Measurements from ENCODE around the gene TMEM17.
A peak's percentile ranks its signal among the peaks of the same experiment; 100 is the strongest.

TMEM17 gene

DNA sequence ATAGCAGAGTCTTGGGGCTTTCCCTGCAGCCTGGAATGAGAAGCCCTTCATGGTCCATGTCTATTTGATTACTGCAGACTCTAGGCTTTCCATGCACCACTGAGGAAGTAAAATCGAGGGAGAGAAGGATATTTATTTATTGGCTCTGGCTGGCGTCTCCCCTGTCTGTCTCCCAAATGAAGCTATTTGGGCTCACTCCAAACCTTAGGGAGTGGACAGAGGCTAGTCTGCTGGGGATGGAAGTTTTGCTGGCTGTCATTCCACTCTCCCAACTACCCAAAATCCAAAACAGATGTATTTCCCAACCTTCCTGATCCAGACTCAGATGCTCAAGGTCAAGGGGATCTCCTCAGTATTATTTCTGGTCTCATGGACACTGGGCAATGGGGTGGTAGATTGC lies 33.7 kb downstream of the TMEM17 start:
- DNase-seq (ENCODE audit: low spot score) = peak; percentile 62

DNA sequence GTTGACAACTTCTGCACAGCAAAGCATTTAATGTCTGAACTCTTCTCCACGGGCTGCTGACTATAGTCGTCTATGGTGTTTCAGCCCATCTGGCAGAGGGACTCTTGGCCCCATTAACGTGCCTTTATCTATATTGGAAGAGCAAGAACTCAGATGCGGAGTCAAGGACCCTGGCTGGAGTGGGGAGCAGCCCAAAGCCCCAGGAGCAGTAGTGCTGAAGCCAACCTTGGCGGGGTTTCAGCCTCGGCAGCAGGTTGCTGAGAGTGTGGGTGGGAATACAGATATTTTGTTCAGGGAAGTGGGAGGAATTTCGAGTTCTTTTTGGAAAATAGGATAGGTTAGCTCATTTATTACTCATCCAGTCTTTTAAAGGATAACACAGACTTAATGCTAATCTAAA lies 34.2 kb downstream of the TMEM17 start:
- DNase-seq (ENCODE audit: low spot score) = no peak

DNA sequence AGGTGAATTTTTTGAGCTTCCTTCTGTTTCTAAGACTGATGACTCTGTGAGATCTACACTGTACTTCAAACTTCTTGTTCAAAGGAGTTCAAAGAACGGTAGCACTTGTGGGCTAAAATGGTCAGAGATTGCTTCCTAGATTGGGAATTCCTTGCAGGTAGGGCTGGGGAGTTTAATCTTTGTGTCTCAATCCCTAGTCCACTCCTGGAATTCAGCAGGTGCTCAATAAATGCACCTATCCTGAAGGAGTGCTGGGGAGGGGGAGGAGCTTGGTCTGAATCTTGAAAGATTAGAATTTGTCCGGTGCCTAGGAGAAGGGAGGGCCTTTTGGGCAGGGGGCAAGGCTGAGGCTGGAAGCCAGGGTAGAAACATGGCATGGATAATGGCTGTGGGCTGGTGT lies 34.6 kb downstream of the TMEM17 start:
- no peak for DNase-seq (ENCODE audit: low spot score)

DNA sequence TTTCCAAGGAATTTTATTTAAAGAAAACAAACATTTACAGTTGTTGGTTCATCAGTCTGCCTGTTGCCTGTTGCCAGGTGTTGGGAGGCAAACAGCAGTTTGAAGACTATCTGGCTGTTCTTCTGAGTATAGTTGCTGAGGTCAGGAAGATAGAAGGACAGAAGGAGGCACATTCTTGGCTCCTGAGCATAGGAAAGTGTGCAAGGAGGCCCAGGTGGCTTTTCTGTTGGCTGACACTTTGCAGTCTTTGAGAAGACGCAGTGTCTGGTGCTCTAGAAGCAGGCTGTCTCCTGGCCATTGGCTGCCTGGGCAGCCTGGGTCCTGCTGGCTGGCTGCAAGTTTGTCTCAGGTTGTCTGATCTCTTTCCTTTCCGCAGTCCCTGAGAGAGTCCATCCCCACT lies 36.4 kb downstream of the TMEM17 start:
- DNase-seq (ENCODE audit: low spot score) = no peak

DNA sequence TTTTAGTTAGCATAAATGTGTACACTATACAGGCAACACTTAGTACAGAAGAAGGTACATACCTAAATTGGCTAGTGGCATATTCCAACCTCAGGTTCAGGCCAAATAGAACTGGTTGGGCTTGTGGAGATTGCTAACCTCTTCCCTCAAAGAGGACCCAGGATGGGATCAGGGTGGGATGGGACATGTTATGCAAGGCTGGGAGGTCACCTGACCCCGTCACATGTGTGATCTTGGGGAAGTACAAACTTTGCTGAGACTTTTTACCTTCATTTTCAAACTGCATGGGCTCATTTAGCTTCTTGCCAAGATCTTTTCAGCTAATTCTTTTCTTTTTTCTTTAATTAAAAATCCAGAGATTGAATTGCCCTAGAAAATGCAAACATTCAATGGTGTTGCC lies 36.9 kb downstream of the TMEM17 start:
- DNase-seq (ENCODE audit: low spot score) = no peak

DNA sequence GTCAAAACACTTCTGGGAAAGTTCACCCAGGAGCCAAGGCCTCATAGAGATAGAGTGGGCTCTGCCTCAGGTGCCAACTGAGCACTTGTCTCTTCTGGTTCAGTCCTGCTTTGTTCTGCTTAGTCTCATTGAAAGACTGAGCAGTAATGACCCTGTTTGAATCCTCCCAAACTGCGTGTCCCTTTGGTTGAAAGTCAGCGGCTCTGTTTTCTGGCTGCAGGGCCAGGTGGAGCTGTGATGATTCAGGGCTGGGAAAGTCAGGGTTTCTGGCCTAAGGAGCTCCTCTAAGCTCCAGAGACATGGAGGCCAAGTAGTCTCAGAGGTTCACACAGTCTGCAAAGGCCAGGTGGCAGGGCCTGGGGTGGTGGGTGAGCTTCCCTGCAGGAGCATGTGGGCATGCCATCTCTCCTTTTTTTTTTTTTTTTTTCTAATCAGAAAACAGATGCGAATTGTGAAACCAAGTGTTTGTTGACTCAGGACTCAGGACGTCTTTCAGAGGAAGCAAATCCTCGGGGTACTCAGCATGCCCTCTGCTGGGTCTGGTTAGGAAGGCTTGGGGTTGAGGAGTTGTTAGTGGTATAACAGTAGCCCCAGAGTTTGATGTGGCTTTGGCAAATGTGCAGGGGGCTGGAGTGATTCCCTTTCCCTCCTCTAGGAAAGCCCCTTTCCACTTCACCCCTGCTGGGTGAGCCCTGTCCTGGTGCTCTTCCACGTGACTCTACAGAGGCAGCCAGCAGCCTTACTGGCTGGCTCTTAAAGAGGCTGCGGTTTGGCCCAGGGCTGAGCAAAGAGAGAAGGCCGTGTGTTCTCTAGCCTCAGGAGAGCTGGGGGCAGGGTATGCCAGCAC lies 38.3 kb downstream of the TMEM17 start:
- DNase-seq (ENCODE audit: low spot score) = no peak

DNA sequence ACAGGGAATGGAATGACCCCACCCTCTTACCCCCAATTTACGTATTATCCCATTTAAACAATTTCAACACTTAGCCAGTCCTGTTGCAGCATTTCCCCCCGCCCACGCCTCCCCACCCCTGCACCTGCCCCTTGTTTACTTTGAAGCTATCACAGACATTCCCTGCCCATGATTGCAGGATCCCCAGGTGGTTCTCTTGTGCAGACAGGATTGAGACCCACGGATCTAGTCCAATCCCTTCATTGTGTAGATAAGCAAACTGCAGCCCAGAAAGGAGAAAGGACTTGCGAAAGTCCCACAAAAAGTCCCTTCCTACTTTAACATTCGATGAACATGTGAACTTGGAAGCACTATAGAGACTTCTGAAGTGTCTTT lies 38.9 kb downstream of the TMEM17 start:
- no peak for DNase-seq (ENCODE audit: low spot score)

DNA sequence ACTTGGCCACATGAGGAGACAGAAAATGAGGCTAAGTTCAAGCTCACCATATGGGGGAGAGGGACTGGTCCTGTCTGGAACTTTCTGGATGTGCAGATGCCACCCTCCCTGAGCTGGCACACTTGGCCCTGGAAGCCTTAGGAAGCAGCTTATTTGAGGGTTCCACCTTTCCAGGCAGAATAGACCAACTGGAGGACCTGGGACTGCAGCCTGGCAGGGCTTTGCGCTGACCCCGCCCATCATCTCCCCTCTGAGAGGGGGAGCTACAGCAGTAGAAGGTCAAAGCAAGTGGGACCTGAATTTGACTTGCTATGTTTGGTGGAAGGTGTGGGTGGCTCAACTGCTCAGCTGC lies 39.5 kb downstream of the TMEM17 start:
- no peak for DNase-seq (ENCODE audit: low spot score)

DNA sequence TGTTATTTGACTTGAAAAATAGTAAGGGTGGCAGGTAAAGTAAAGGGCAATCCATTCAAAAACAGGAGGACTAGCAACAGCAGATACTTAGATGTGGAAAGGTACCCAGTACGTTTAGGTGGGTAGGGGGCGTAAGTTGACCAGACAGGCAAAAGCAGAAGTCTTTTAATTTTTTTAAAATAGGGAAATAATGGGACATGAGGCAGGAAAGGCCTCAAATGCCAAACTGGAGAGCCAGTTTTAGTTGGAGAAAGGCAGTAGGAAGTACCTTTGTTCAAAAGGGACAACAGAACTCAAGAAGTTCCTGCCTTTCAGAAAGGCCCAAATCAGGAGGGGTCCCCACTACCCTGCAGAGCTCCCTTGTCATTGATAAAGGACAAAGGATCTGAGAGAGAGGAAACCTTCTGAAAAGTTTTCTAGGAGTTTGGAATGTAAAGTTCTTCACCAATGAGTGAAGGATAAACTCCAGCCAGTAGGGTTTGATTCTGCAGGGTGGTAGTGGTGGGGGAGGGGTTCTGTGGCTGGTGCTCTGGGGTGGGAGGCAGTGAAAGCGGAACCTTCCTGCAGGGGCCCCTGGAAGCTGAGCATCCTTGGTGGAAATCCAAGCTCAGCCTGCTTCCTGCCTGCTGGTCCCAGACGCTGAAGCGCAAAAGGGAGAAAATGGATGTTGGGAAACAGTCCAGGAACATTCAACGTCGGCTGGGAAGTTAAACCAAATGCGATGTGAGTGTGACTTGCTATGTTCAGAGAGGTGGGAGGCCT lies 40.1 kb downstream of the TMEM17 start:
- DNase-seq (ENCODE audit: low spot score) = no peak

DNA sequence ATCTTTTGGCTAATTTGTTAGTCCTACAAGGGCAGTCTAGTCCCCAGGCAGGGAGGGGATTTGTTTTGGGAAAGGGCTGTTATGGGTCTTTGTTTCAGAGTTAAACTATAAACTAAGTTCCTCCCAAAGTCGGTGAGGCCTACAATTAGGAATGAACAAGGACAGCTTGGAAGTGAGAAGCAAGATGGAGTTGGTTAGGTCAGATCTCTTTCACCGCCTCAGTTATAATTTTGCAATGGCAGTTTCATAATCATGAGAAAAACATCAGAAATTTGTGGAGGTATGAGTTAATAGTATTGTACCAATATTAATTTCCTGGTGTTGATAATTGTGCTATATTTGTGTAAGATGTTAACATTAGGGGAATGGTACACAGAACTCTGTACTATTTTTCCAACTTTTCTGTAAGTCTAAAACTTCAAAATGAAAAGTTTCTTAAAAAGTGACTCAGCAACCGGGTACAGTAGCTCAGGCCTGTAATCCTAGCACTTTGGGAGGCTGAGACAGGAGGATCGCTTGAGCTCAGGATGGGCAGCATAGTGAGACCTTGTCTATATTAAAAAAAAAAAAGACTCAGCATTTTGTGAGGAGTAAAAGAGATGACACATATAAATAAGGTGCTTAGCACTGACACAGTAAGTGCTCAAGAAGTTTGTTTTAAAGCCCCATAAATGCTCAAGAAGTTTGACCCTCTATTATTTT lies 40.8 kb downstream of the TMEM17 start:
- DNase-seq (ENCODE audit: low spot score) = no peak

DNA sequence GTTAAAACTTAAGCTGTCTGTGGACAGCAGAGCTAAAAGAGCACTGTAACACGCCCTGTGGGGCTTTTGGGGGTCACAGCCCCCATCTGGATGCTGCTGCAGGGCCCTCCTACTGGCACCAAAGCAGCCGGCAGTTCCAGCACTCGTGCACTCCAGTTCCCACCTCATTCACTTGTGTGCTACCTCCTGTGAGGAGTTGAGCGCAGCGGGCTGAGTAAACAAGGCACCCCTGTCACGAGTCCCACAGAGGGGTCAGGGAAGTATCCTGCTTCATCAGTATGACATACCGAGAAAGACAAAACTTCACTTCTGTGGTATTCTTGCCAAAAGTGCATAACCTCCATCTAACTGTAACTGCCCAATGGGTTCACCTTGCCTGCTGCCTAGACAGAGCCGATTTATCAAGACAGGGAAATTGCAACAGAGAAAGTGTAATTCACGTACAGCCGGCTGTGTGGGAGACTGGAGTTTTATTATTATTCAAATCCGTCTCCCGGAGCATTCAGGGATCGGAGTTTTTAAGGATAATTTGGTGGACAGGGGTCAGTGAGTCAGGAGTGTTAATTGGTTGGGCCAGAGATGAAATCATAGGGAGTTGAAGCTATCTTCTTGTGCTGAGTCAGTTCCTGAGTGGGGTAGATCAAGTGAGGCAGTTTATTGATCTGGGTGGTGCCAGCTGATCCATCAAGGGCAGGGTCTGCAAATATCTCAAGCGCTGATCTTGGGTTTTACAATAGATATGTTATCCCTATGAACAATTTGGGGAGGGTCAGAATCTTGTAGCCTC lies 41.6 kb downstream of the TMEM17 start:
- no peak for DNase-seq (ENCODE audit: low spot score)

DNA sequence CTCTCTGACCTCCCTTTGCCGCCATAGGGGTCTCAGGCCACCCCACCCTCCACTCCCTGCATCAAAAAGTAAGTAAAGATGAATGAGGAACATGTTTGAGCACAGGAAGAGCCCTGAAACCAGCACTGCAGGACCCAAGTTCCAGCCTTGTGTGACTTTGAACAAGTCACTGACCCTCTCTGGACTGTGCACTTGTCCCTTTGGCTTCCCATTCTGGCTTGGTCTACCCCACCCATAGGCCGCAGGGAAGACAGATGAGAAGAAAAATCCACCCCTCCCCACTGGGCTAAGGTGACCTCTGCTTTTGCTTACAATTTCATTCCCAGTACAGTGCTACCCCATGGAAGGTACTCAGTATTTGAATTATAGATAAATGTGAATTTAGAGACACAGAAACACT lies 43.8 kb downstream of the TMEM17 start:
- DNase-seq (ENCODE audit: low spot score) = no peak

DNA sequence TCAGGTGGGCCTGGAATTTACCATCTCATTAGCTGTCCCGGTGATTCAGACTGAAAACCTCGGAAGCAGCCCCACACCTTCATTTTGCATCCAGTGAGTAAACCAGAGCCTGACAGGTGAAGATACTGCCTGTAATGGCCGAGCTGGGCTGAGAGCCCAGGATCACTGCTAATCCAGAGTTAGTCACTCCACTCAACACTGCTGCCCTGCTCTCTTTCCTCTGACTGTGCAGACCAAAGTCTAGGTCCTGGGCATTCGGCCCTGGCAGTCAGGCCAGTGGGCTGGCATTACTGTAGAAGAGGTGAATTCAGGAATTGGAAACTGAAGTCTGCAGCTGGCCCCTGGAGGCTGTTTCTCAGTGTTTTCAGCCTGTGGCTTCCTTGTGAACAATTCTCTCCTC lies 44.3 kb downstream of the TMEM17 start:
- peak; percentile 75 for DNase-seq (ENCODE audit: low spot score)

DNA sequence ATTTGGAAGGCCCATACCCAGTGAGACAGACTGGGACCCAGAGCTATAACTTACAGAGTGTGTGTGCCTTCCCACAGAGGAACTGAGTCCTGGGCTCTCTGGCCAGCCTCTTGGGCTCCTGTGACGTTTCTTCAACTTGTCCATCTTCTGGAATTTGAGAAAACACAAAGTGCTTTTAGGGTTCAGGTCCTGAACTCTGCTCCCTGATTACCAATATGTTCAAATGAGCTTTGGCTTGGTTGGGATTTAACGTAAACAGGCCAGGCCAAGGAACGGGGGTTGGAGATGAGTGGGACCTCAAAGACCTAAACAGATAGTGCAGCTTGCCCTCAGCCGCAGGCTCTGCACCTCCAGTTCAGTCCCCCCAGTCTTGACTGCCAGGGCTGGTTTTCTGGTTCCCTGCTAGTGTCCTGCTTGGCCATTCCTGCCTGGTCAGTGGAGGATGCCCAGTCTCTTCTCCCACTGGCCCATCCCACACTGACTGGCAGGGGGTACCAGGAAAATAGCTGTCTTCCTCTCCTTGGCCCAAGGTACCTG lies 44.9 kb downstream of the TMEM17 start:
- DNase-seq (ENCODE audit: low spot score) = no peak

DNA sequence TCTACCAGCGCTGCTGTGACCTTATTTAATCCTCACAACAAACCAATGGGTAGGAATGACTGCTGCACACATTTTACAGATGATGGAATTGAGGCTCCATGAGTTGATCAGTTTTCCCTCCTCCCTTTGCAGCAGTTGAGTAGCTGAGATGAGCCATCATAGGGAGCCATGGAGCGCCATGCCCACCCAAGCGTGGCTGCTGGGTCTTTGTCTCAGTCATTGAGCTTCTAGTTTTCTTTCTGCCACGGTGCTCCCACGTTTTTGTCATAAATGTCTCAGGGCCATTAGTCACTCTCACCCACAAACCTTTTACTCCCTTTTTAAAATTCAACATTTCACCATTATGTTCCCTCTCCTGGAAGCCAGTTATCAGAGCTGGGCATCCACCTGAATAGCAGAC lies 45.8 kb downstream of the TMEM17 start:
- no peak for DNase-seq (ENCODE audit: low spot score)

DNA sequence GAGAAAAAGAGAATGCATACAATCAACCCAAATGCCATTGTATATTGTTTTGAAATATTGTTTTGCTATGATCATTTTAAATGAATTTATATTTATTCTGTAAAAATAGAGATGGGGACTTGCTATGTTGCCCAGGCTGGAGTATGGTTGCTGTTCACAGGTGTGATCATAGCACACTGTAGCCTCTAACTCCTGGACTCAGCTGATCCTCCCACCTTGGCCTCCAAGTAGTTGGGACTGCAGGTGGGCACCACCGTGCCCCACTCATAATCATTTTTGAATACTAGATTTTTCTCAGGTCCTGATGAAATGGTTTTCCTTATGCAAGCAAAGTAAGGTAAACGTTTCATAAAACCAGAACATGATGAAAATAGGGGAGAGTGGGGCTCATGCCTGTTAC lies 46.3 kb downstream of the TMEM17 start:
- no peak for DNase-seq (ENCODE audit: low spot score)

DNA sequence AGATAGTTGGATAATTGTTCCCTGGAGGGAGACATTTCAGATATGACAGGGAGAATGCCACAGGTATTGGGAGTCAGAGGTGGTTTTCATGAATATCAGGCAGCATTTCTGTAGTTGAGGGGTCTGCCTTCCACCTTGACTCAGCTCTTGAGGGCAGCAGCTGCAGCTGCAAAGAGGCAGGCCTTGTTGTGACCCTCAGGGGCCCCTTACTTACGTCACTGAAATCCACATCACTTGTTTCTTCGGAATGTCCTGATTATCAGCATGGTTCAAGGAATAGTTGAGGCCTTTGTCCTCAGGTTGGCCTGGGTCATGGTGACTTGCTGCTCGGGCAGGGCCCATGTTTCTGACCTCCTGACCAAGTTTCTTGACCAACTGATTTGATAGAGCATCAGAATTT lies 46.9 kb downstream of the TMEM17 start:
- DNase-seq (ENCODE audit: low spot score) = no peak

DNA sequence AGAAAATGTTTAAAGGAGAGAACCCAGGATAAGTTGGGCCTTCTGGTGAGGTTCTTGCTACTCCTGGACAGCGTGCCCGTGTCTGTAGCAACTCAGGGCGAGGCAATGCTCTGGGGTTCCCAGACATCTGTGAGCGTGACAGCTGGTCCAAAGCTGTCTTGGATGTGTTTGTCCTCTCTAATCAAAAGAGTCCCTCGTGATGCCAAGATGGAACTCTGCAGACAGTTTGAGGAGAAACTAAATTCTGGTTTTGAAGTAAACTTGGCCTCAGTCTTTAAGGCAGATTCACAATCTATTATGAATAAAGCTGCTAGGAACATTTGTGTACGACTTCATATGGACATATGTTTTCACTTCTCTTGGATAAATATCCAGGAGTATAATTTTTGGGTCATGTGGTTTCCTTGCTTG lies 47.3 kb downstream of the TMEM17 start:
- DNase-seq (ENCODE audit: low spot score) = no peak

DNA sequence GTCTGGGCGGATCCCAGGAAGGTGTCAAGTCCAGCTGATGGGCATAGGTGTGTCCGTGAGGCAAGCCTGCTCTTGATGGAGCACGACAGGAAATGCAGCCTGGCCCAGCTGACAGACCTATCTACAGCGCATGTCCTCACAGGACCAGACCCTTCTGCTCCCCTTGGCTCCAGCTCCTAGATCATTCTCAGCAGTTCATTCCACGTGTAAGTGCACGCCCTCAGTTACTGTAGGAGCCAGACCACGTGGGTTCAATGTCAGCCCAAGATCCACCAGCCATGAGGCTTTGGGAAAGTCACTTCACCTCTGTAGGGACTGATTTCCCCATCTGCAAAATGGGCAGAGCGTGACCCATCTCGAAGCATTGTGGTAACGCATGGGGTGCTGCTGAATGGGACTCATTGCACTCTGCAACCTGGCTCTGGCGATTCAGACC lies 47.8 kb downstream of the TMEM17 start:
- DNase-seq (ENCODE audit: low spot score) = no peak

DNA sequence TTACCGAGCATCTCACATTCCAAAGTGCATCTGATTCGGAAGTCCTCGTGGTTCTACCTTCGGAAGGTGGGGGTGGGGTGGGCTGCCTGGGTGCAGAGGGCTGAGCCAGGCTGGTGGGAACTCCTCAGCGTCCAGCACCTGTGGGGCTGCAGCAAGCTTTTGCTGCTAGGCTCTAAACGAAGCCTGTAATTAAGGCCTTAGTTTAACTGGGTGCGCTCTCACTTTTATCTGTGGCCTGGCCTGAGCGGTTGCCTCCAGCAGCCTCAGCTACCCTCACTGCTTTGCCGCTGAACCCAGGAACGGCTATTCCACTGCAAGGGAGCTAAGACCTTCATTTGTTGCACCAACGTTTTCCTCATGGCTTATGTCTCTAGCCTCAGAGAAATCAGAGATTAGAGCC lies 48.4 kb downstream of the TMEM17 start:
- DNase-seq (ENCODE audit: low spot score) = no peak

DNA sequence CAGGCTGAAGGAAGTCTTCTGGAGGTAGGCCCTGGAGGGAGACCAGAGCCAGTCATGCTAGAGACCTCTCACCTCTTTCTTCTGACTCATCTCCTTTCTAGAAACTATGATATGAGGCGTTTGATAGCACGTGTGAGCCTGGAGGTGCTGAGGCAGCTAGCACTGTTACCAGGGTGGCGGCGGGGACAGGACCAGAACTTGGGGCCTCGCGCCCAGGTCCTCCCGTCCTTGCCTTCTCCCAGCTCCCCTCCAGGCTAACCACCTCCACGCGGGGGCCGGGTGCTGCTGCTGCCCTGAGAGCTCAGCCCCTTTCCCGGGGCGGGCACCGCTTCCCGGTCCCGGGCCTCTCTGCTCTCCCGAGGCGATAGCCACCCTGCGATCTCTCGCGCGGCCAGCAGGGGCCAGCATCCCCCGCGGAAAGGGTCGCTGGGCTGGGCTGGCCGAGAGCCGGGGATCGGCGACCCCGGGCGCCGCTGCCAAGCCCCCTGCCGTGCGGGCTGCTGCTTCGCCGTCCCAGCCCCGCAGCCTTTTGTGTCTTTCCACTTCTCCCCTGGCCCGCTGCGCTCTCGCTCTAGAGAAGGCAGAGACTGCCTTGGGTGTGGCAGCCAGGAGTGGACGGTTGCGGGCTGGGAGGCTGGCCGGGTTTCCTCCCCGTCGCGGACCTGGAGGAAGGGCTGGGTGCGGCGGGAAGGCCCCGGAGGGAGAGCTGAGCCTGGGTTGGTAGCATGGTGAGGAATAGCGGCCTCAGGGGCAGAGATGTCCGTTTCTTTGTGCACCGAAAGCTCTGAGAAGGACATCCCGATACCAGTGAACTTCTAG lies 49.1 kb downstream of the TMEM17 start:
- DNase-seq (ENCODE audit: low spot score) = peak; percentile 82
